HEK293T (cell line): Measurements from ENCODE around the gene KAZALD1.

Experiments
- HDGF ChIP-seq: fragments of 450-650 bp; IDR thresholded peaks from 2 replicates; pipeline ENCODE4 v1.6.1; 2017; ENCODE audit warnings: antibody characterized with exemption, borderline replicate concordance
- L3MBTL2 ChIP-seq: fragments of 450-650 bp; conservative IDR thresholded peaks from 2 replicates; pipeline ENCODE4 v1.6.1; 2016; ENCODE audit warnings: mild to moderate bottlenecking
- ZNF384 ChIP-seq: fragments of 450-650 bp; IDR thresholded peaks from 2 replicates; pipeline ENCODE4 v1.6.1; 2016

GRCh38 chr10:101040851-101041250, 20.9 kb upstream of the KAZALD1 start:
- no peak for TF ChIP-seq ZNF384
- no peak for TF ChIP-seq HDGF
- TF ChIP-seq L3MBTL2, result no peak
